ENCODE data around the gene SSH3. TPM values are rescaled to one million over a fixed set of nuclear protein-coding genes. Genes with fewer than 3 reads are reported as not detected.

SSH3 gene
- total and polyA plus RNA-seq, 2 of the 8 experiments (the other 6 are each of a cell fraction or from before 2014, with no cell fraction given): 16.9 to 19.8 TPM

DNA sequence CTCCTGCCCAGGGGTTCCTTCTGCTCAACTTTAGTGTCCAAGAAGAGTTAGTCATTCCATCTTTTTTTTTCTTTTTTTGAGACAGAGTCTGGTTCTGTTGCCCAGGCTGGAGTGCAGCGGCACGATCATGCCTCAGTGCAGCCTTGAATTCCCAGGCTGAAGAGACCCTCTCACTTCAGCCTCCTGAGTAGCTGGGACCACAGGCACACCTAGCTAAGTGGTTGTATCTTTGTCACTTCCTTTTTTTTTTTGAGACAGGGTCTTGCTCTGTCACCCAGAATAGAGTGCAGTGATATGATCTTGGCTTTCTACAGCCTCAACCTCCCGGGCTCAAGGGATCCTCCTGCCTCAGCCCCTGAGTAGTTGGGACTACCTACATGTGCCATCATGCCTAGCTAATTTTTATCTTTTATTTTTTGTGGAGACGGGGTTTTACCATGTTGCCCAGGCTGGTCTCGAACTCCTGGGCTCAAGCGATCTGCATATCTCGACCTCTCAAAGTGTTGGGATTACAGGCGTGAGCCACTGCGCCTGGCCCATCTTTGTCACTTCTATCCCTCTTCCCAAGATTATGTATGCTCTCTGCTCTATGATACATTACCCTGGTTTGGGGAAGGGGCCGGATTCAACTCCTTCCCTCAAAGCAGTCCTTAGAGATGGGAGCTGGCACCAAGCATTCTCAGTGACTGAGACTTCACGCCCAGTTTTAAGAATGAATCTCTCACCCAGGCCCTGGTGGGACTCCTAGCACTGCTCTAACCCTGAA is 10.0 kb downstream of the SSH3 start:
- Histone ChIP-seq H2AFZ (ENCODE audit: low read length) (no peak overlapping the region), H4K8ac (ENCODE audit: extremely low read depth, insufficient read depth, low read length) (no peak overlapping the region), H3K9ac (replicated peaks in 1 of 4; ENCODE audit: extremely low read depth in 1 of 4, low read depth in 3 of 4, low read length in 3 of 4) (no peak overlapping the region), H2BK15ac (ENCODE audit: low read length) (no peak overlapping the region), H4K5ac (ENCODE audit: insufficient read length, low read depth, low read length) (no peak overlapping the region), H3K36me3 (ENCODE audit: control insufficient read depth in 2 of 4, insufficient read depth in 4 of 4, low read length in 3 of 4) (peaks cover 0 to 4% (median 0%) of the 10 kb centered on the region in 4 experiments; a peak in 2 of 8 replicates), H3K9me3 (ENCODE audit: insufficient read depth in 2 of 2, low read depth in 1 of 2, low read length in 1 of 2) (no peaks in the 10 kb centered on the region), H3K4me2 (ENCODE audit: insufficient read depth in 1 of 2, low read depth in 2 of 2, low read length in 2 of 2) (no peak overlapping the region), H3K18ac (ENCODE audit: extremely low read depth, low read length) (no peak overlapping the region), H4K91ac (replicated peaks; ENCODE audit: insufficient read length, low read length) (no peak overlapping the region), H3K14ac (ENCODE audit: insufficient read length) (no peak overlapping the region), H2BK5ac (ENCODE audit: low read depth, low read length) (no peak overlapping the region), H4K20me1 (replicated peaks in 1 of 2; ENCODE audit: control insufficient read depth in 1 of 2, insufficient read depth in 2 of 2, low read length in 2 of 2) (peaks cover 0 to 2% of the 10 kb centered on the region in 2 experiments), H3K4me1 (replicated peaks in 1 of 4; ENCODE audit: control insufficient read depth in 3 of 4, insufficient read depth in 4 of 4, low read length in 3 of 4) (peaks cover 0 to 1% (median 0%) of the 10 kb centered on the region in 4 experiments; a peak in 3 of 7 replicates), H2BK20ac (ENCODE audit: low read length) (no peak overlapping the region), H3K23me2 (ENCODE audit: low read depth, low read length) (peaks cover 3% of the 10 kb centered on the region; the same call in 1 of the 2 replicates), H3K23ac (ENCODE audit: insufficient read length) (no peak overlapping the region), H3K4me3 (ENCODE audit: extremely low read depth in 1 of 4, insufficient read depth in 2 of 4, low read depth in 3 of 4, low read length in 4 of 4) (no peak overlapping the region), H3K79me1 (ENCODE audit: low read depth, low read length) (no peaks in the 10 kb centered on the region), H2AK5ac (ENCODE audit: low read depth, low read length) (no peak overlapping the region), H2BK120ac (replicated peaks; ENCODE audit: low read depth, low read length) (no peak overlapping the region), H2BK12ac (ENCODE audit: low read depth, low read length) (no peak overlapping the region), H3K4ac (replicated peaks; ENCODE audit: insufficient read length, low read depth, low read length) (no peak overlapping the region), H3K27me3 (replicated peaks in 1 of 4; ENCODE audit: control insufficient read depth in 3 of 4, extremely low read depth in 1 of 4, insufficient read depth in 3 of 4, low read length in 3 of 4) (peaks cover 2 to 4% (median 4%) of the 10 kb centered on the region in 4 experiments; a peak in 6 of 7 replicates), H3K27ac (ENCODE audit: low read depth, low read length) (no peak overlapping the region), H3K56ac (replicated peaks; ENCODE audit: insufficient read length, low read depth, low read length) (no peak overlapping the region), H3K79me2 (ENCODE audit: control insufficient read depth in 1 of 2, insufficient read depth in 2 of 2, low read length in 2 of 2) (no peaks in the 10 kb centered on the region)
- POLR2A ChIA-PET (ENCODE audit: partially characterized antibody): interaction anchor here (0.6 to 1.4 kb wide), 3 partner anchors 9 to 12 kb away, joined by 3 to 4 read pairs (median 3); partner anchors contain the start of gene SSH3
- DNase-seq (ENCODE audit: low read depth in 1 of 2, low spot score in 2 of 2) (no peak), FAIRE-seq (no peak)
- WGBS, 2 experiments (ENCODE audit: extremely low coverage in 1 of 2, insufficient coverage in 1 of 2, insufficient read length in 1 of 2, insufficient replicate concordance in 2 of 2, low coverage in 1 of 2, low lambda C conversion rate in 2 of 2, missing lambda C conversion rate in 1 of 2): 83% methylated on average over 11 of the region's 11 CpGs; no CpG with 5 or more reads in 1 of the 2 experiments
- no peak for TF ChIP-seq HDAC6 (IDR thresholded peaks at IDR 0.05; ENCODE audit: low read depth, low read length)
- CTCF ChIA-PET (ENCODE audit: partially characterized antibody): interaction anchor here (0.6 to 11.4 kb wide), 9 partner anchors 14 to 322 kb away, joined by 3 to 186 read pairs (median 4); partner anchors contain the start of gene GRK2
